Left colon (tissue), 2 donors: ENCODE data around the gene MBD5. TPM values are rescaled to one million over a fixed set of nuclear protein-coding genes. Genes with fewer than 3 reads are reported as not detected.

Experiments
- ATAC-seq: fragments of 200-7000 bp; cut with Tn5 transposase; one replicate; pipeline ENCODE4 v1.9.1; 2020; ENCODE audit warnings: mild to moderate bottlenecking, moderate library complexity
- DNase-seq, 2 donors: peaks; one replicate each; pipeline ENCODE4 v3.0.0-alpha.2; 2020
- intact Hi-C, 2 donors: fragments of 100-400 bp; cut with DNase I in 1 of 2; cut with micrococcal nuclease in 1 of 2; formaldehyde crosslinking; loops; one replicate each; pipeline versions ENCODE4 v1.11.2 to v1.14.0; 2022; cut with DNase I, micrococcal nuclease
- total RNA-seq, 2 donors: library from RNA; stranded (reverse); fragmentation: NEBNext Ultra II Directional; extraction: Animal tissue kit (Norgen Biotek cat#: 25700); gene quantifications; one replicate each; pipeline ENCODE4 v1.2.1, GENCODE V29; 2021
- donor health status: DM: no; HTN: no; CAD: no.
- donor health status: DM: yes; HTN: yes; CAD: no.

The MBD5 gene
- total RNA-seq, 2 donors from 2014 or later: 29.8 to 34.4 TPM

DNA sequence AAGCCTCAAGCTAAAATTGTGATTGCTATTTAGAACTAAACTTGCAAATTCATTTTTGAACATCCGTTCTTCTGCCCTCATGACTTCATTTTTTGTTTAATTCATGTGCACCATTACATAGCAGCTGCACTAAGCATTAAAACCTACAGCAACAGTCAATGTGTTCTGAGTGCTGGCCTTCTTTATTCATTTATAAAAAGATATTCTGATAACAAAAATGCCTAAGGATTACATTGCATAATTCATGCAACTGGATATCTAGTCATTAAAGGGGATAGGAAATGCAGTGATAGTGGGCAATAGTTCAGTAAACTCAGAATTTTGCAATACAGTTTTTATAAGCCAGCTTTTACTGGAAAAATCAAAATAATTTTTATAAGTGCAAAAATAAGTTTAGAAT, 329.3 kb downstream of the MBD5 start:
- intact Hi-C loops: no loop called here
- ATAC-seq (no peak), DNase-seq (no peak)

DNA sequence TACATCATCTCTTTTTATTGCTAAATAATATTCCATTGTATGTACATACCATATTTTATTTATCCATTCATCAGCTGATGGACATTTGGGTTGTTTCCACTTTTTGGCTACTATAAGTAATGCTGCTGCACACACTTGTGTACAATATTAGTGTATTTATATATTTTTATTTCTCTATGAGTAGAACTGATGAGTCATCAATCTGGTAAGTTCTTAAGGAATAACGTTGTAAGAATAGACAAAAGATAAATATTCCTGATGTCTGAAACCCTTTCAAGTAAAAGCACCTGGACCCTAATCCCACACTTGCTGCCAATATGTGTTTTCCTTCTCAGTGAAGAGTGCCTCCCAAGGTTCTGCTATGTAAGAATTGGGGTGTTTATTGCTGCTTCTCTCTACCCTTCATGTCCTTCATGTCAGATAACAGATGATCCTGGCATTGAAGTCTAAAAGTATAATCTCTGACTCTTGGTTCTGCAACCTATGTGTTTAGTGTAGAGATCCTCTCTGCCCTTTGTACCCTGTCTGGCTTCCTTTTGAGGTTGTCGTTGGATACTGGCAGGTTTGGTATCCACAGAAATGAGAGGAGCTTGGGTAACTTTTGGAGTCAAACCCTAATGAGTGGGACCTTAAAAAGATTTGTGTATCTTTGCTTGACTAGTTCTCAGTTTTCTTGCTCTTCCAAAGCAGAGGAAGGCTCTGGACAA, 330.7 kb downstream of the MBD5 start:
- intact Hi-C loops: no loop called here
- DNase-seq: no peak
- ATAC-seq: no peak

DNA sequence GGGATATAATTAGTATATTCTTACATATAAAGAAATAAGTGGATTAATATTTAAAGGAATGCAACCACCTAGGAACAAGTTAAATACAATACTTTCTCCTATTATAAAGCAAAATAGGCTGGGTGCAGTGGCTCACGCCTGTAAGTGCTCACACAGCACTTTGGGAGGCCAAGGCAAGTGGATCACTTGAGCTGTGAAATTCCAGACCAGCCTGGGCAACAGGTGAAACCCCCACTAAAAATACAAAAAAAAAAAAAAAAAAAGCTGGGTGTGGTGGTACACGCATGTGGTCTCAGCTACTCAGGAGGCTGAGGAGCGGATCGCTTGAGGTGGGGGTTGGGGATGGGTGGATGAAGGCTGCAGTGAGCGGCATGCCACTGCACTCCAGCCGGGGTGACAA, 337.5 kb downstream of the MBD5 start:
- ATAC-seq (no peak), DNase-seq (no peak)
- intact Hi-C loops: no loop called here

DNA sequence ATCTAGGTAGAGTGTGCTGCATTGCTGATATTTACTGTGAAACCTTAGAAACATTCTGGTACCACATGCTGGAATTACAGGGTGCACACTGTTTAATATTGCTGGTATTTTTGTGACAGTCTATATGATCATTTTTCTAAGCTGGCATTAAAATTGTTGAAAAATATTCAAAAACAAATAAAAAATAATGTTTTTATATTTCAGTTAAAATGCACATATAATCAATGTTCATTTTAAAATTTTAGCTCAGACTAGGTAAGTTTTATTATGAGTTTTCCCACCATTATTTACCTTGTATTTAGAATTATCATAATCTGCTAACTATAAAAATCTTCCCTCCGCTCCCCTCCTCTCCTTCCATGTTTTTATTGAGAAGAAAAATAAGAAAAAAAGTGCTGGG, 339.8 kb downstream of the MBD5 start:
- intact Hi-C loops: no loop called here

DNA sequence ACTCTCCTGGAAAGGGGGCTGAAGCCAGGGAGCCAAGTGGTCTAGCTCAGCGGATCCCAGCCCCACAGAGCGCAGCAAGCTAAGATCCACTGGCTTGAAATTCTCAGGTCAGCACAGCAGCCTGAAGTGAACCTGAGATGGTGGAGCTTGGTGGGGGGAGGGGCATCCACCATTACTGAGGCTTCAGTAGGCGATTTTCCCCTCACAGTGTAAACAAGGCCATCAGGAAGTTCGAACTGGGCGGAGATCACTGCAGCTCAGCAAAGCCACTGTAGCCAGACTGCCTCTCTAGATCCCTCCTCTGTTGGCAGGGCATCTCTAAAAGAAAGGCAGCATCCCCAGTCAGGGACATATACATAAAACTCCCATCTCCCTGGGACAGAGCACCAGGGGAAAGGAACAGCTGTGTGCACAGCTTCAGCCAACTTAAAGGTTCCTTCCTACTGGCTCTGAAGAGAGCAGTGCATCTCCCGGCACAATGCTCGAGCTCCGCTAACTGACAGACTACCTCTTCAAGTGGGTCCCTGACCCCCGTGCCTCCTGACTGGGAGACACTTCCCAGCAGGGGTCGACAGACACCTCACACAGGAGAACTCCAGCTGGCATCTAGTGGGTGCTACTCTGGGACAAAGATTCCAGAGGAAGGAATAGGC, 341.4 kb downstream of the MBD5 start:
- DNase-seq (no peak), ATAC-seq (no peak)

More for the DNA sequence above, 339.8 kb downstream of the MBD5 start:
- ATAC-seq (no peak), DNase-seq (no peak)

DNA sequence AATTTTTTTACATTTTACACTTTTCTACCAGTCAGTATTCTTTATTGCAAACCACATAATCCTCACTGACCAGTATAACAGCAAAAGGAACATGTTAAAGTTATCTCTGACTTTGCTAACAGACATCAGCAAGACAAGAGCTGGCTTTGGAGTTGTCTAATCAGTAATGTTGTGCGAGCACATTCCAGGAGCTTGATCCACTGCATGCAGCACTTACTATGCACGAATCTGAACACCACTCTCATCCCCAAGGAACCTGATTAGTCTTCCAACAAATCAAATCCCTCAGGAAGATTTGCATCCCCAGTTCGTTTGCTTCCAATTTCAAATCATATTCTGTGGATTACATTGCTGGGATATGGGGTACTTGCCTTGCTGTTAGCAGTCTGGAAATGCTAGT, 354.3 kb downstream of the MBD5 start:
- DNase-seq (no peak), ATAC-seq (no peak)
- intact Hi-C loops: no loop called here

More for the DNA sequence above, 341.4 kb downstream of the MBD5 start:
- intact Hi-C loops: no loop called here

DNA sequence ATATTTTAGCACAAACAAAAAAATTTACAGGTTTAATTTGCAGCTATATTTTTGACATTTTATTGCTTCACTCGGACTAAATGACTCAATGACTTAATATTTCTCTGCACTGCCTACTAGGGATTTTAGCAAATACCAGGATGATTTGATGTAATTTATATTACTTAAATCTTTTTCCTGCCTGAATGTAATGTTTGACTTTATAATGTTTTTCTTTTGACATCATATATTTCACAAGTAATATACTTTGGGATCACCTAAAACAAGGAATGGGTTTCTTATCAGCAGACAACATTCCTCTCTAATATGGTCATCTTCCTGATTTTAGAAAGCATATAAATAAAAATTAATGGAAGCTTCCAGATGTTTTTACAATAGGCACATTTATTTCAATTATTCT, 370.4 kb downstream of the MBD5 start:
- DNase-seq (no peak), ATAC-seq (no peak)
- intact Hi-C loops: no loop called here

DNA sequence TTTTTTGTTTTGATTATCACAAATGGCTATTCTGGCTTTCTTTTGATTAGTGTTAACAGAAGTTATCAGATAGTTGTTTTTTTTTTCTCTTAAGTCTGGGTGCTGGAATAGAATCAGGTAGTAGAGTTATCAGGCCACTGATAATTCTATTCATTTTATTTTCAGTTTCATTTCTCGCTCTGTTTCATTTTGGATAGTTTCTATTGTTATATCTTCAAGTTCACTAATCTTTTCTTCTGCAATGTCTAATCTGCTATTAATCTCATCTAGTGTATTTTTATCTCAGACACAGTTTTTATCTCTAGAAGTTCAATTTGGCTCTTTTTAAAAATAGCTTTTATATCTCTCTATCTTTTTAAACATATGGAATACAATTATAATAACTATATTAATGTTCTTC, 381.9 kb downstream of the MBD5 start:
- intact Hi-C loops: no loop called here
- DNase-seq (no peak), ATAC-seq (no peak)

DNA sequence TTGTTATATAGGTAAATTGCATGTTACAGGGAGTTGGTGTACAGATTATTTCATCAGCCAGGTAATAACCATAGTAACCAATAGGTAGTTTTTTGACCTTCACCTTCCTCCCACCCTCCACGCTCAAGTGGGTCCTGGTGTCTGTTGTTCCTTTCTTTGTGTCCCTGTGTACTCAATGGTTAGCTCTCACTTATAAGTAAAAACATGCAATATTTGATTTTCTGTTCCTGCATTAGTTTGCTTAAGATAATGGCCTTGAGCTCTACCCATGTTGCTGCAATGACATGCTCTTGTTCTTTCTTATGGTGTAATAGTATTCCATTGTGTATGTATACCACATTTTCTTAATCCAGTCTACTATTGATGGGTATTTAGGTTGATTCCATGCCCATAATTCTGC, 390.0 kb downstream of the MBD5 start:
- ATAC-seq (no peak), DNase-seq (no peak)
- intact Hi-C loops: no loop called here

DNA sequence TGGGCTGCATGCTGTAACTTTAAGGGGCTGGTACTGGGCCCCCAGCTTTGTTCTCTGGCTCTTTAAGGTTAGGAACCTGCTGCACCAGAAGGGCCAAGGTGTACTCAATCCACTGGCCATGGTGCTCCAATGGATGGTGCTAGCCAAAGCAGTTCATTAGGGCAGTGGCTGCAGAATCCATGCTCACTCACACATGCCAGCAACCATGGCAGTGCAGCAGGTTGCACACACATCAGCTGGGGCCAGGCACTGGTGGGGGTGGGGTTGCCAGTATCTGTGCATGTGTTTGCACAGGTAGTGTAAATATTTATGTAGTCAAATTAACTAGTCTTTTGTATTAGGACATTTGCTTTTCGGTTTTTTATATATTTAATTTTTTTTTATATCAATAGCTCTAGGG, 395.4 kb downstream of the MBD5 start:
- ATAC-seq: no peak
- DNase-seq: no peak
- intact Hi-C loops: no loop called here

DNA sequence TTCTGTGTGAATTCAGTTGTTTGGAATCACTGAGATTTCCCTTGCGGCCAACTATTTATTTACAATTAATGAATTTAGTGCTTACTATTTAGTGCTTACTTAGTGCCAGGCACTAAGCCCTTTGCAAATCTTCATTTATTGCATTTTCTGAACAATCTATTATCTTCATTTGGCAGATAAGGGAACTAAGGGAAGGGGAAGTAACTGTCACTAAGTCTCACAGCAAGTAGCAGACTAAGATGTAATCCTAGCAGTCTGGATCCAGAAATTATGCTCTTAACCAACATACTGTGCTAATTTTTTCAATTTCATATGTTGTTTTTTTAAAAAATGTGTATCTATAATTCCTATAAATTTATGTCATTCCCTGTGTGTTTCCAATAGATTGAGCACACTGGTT, 409.2 kb downstream of the MBD5 start:
- intact Hi-C loops: no loop called here
- ATAC-seq (no peak), DNase-seq (no peak)

DNA sequence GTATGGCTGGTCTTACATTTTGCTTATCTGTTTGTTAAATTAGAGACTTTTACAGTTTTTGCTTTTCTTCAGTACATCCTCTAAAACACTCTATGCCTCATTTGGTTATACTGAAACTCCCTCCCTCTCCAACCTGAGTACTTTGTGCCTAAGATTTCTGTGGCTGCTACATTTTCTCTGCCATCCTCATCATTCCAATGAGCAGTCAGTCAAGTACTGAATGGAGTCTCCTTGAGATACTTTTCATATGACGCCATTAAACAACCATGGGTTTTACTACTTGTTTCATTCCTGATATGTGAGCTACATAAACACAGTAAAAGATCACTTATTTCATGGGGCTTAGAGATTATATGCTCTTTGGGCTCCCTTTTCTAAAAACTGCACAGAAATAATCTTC, 427.0 kb downstream of the MBD5 start:
- ATAC-seq (no peak), DNase-seq (no peak)
- intact Hi-C loops: no loop called here

DNA sequence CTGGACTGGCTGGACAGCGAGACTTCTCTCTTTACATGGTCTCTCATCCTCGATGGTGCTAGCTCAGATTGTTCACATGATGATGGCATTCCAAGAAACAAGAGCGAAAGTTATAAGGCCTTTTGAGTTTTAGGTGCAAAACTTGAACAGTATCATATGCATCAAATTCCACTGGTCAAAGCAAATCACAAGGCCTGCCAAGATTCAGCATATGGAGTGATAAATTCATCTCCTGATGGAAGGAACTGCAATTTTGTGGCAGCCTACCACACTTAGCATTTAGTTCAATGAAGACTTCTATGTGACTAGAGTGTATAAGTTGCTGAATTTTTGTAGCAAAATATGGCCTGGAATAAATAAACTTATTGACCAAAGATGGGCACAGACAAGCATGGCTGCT, 429.6 kb downstream of the MBD5 start:
- no peak for DNase-seq
- no peak for ATAC-seq
- intact Hi-C loops: no loop called here

DNA sequence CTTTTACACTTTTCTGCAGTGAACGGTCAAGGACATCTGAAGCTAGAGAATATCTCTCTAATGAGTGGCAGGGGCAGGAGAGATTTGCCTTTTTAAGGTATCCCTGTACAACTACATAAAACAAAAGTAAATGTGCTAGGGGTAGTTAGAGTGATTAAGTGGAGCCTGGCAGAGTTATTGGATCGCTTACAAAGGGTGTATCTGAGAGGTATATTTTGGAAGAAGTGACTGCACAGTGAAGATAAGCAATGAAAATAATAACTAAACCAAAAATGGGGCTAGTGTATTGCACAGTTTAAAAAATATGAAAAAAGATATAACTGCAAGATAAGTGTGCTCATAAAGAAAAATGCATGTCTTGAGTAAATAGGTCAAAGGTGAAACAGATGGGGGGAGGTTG, 430.2 kb downstream of the MBD5 start:
- DNase-seq (no peak), ATAC-seq (no peak)
- intact Hi-C loops: no loop called here

DNA sequence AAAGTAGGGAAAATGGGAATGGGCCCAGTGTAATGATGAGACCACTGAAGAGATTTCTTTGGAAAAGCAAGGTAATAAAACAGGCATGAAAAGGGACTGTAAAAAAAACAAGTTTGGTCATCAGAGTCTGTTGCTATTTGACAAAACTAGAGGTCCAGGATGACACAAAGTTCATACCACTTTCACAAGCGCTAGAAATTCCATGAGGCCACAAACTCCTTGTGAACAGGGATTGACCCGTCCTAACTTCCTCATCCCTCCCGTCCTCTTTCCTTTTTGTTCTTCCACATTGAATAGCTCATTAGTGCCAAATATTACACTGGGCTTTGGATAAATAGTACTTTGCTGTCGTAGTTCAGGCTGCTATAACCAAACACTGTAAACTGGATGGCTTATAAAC, 434.9 kb downstream of the MBD5 start:
- DNase-seq (no peak), ATAC-seq (no peak)
- intact Hi-C loops: no loop called here

DNA sequence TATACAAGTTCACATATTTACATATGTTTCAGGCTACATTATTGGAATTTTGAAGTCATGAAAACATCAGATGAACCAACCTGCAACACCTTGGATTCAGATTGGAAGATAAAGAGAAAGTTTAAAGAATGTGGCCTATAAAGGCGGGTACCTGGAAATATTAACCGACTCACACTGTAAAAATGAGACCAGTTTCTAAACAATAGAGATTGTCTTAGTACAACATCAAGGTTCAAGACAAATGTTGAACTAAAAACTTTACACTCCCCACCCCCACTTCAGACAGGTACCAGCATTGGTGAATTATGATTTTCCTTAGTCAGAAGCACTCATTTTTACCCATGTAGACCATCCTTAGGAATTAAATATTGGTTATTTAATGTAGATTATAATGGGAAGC, 437.3 kb downstream of the MBD5 start:
- DNase-seq (no peak), ATAC-seq (no peak)
- intact Hi-C loops: no loop called here

DNA sequence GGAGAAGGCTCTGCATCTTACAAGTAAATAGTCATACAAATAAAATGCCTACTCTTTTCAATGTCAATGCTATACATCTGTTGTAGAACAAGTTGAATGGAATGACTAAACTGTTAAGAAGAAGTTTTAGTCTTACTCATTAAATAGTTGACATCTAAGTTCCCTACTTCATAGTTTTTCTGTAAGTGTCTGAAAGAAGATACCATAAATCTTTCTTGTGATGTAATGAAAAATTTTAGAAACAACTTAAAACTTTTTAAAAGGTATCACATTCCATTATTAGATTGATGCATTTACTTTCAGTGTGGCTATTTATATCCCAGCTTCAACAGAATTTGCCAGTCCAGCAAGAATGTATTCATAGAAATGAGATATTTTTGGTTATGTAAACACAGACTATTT, 438.5 kb downstream of the MBD5 start:
- intact Hi-C loops: no loop called here
- ATAC-seq: no peak
- no peak for DNase-seq

DNA sequence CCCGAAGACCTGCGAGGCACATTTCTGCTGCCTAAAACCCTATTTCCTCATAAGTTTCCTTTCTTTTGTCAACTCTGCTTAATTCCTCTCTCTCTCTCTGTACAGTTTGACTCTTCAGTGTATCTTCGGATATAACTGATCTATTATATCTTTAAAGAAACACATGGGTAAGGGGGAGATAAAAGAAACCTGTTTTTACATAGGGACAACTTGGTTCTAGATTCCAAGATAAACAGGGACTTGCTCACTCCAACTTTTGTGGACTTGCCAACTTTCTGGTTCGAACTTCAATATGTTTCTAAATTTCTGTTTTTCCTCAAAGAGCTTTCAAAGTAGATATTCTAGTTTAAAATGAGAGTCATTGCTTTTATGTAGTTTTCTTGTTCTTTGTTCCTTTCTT, 441.0 kb downstream of the MBD5 start:
- intact Hi-C loops: no loop called here
- DNase-seq (no peak), ATAC-seq (no peak)

DNA sequence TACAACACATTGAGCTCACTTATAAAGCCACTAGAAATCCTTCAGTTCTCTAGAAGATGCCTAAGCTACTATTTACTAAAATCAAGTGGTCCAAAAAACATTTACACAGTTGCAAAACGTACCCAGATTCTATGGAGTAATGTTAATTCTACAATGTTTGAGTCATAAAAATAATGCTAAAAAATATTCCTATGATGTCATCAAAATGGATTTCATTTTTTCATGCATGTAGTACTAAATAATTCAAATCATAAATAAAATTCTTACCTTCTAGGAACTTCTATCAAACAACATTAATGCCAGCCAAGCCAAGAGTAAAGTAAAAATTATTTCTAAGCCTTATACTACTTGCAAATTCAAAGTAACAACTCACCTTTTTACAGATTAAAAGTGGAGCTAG, 454.7 kb downstream of the MBD5 start:
- ATAC-seq (no peak), DNase-seq (no peak)
- intact Hi-C loops: no loop called here

DNA sequence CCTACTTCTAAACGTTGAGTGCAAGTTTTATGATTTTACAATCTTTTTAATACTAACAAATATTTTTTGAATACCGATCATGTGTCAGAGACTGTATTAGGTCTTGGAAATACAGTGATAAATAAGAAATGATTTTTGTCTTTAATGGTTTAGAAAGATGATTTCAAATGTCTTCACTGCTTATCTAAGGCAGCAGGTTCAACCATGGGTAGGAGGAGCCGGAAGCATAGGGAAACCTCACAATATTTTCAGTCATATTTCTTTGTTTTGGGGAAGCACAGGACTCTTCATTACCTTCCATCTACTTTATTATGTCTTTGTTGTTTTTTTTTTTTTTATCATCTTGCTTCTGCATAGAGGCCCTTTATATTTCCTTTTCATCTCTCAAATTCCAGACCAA, 458.5 kb downstream of the MBD5 start:
- DNase-seq (no peak), ATAC-seq (no peak)
- intact Hi-C loops: no loop called here

DNA sequence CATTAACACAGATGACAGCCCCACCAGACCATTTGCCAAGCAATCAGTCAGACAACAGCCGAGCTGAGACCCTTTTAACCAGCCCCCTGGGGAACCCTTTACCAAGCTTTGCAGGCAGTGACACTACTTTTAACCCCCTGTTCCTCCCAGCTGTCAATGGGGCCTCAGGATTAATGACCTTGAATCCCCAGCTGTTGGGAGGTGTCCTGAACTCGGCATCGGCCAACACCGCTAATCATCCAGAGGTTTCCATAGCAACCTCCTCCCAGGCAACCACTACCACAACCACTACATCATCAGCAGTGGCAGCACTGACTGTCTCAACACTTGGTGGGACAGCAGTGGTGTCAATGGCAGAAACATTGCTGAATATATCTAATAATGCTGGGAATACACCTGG, 462.8 kb downstream of the MBD5 start:
- no peak for ATAC-seq
- DNase-seq: no peak
- intact Hi-C loops: no loop called here
